ENCODE results near the gene C6orf58. TPM values are rescaled to one million over a fixed set of nuclear protein-coding genes. Genes with fewer than 3 reads are reported as not detected.

C6orf58 gene
- total RNA-seq, 1 experiment from 2014 or later: not detected

GRCh38 chr6:127561660-127562059 lies 15.3 kb upstream of the C6orf58 start:
- H3K27me3 Mint-ChIP-seq (ENCODE audit: low read depth): no peaks in the 10 kb centered on the region
- no peak overlapping the region for H3K27ac Mint-ChIP-seq
- ATAC-seq (no peak), DNase-seq (ENCODE audit: low spot score) (no peak)
- H3K4me1 Mint-ChIP-seq: no peaks in the 10 kb centered on the region
- H3K4me3 Mint-ChIP-seq: no peak overlapping the region
- CTCF ChIA-PET: no interaction called here
- TF ChIP-seq AR (CRISPR knock-in tag; IDR thresholded peaks at IDR 0.05) (no peak), MYBL2 (CRISPR knock-in tag; IDR thresholded peaks at IDR 0.05) (no peak), IRF1 (CRISPR knock-in tag; IDR thresholded peaks at IDR 0.05) (no peak), ZNF396 (CRISPR knock-in tag; IDR thresholded peaks at IDR 0.05; ENCODE audit: borderline replicate concordance) (no peak), NFYB (CRISPR knock-in tag; conservative IDR thresholded peaks at IDR 0.05; ENCODE audit: low read depth) (no peak), JUN (CRISPR knock-in tag; IDR thresholded peaks at IDR 0.05) (no peak), ATF6 (CRISPR knock-in tag; IDR thresholded peaks at IDR 0.05) (no peak), AFF4 (CRISPR knock-in tag; IDR thresholded peaks at IDR 0.05; ENCODE audit: borderline replicate concordance) (no peak), STAT6 (CRISPR knock-in tag; conservative IDR thresholded peaks at IDR 0.05; ENCODE audit: low read depth) (no peak), NFATC4 (CRISPR knock-in tag; IDR thresholded peaks at IDR 0.05) (no peak)
- TF ChIP-seq, protein P1, sequence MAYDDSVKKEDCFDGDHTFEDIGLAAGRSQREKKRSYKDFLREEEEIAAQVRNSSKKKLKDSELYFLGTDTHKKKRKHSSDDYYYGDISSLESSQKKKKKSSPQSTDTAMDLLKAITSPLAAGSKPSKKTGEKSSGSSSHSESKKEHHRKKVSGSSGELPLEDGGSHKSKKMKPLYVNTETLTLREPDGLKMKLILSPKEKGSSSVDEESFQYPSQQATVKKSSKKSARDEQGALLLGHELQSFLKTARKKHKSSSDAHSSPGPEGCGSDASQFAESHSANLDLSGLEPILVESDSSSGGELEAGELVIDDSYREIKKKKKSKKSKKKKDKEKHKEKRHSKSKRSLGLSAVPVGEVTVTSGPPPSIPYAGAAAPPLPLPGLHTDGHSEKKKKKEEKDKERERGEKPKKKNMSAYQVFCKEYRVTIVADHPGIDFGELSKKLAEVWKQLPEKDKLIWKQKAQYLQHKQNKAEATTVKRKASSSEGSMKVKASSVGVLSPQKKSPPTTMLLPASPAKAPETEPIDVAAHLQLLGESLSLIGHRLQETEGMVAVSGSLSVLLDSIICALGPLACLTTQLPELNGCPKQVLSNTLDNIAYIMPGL (CRISPR knock-in tag; IDR thresholded peaks at IDR 0.05): no peak
- POLR2A ChIA-PET: no interaction called here
- H3K9me3 Mint-ChIP-seq: no peaks in the 10 kb centered on the region
- no peaks in the 10 kb centered on the region for H3K36me3 Mint-ChIP-seq
